HepG2 (cell line): ENCODE data around the gene CPSF7. TPM values are rescaled to one million over a fixed set of nuclear protein-coding genes. Genes with fewer than 3 reads are reported as not detected.

Source experiments
- AGO1 ChIP-seq: fragments of 200-400 bp; formaldehyde crosslinking; IDR thresholded peaks from 2 replicates; pipeline ENCODE4 v1.6.1; 2017; ENCODE audit warnings: mild to moderate bottlenecking, low read depth, low read length, moderate library complexity; ENCODE audit not compliant: poor library complexity, severe bottlenecking
- EHMT2 ChIP-seq: fragments of 200-600 bp; sonication (generic); IDR thresholded peaks from 2 replicates; pipeline ENCODE4 v1.7.0; 2017; ENCODE audit warnings: antibody characterized with exemption, low read depth, low read length, borderline replicate concordance
- HNF4A ChIP-seq: sonication (generic); formaldehyde crosslinking; IDR thresholded peaks from 2 replicates; pipeline ENCODE4 v1.4.0; 2020; ENCODE audit warnings: missing genetic modification reagents
- HOXA3 ChIP-seq: sonication (generic); formaldehyde crosslinking; IDR thresholded peaks from 2 replicates; pipeline ENCODE4 v1.5.0; 2020; ENCODE audit warnings: missing genetic modification reagents
- KDM2A ChIP-seq: sonication (generic); formaldehyde crosslinking; IDR thresholded peaks from 2 replicates; pipeline ENCODE4 v1.4.0; 2020; ENCODE audit warnings: low read depth, missing genetic modification reagents, borderline replicate concordance
- MAZ ChIP-seq, 2 experiments: sonication (generic) in 1 of 2; formaldehyde crosslinking in 1 of 2; IDR thresholded peaks; 2 replicates each; pipeline versions ENCODE4 v1.5.0 to v1.6.1; 2012 to 2020; ENCODE audit warnings: low read depth in 2 of 2, mild to moderate bottlenecking in 2 of 2, borderline replicate concordance in 1 of 2, improper control_type of control experiment in 1 of 2, low read length in 1 of 2, missing genetic modification reagents in 1 of 2, moderate library complexity in 1 of 2
- MTA1 ChIP-seq: sonication (generic); formaldehyde crosslinking; IDR thresholded peaks from 2 replicates; pipeline ENCODE4 v1.4.0; 2020; ENCODE audit warnings: missing genetic modification reagents, mild to moderate bottlenecking, borderline replicate concordance
- PCBP1 ChIP-seq: fragments of 200-400 bp; formaldehyde crosslinking; IDR thresholded peaks from 2 replicates; pipeline ENCODE4 v1.6.1; 2017; ENCODE audit warnings: mild to moderate bottlenecking, low read depth, low read length, borderline replicate concordance
- TEAD3 ChIP-seq: optimal IDR thresholded peaks from 2 replicates; pipeline ENCODE3; 2016; ENCODE audit warnings: borderline replicate concordance
- XRCC5 ChIP-seq: fragments of 200-400 bp; formaldehyde crosslinking; optimal IDR thresholded peaks from 2 replicates; pipeline ENCODE3; 2017; ENCODE audit warnings: mild to moderate bottlenecking, low read length
- ZC3H13 ChIP-seq: sonication (generic); formaldehyde crosslinking; IDR thresholded peaks from 2 replicates; pipeline ENCODE4 v1.8.1; 2023; ENCODE audit warnings: mild to moderate bottlenecking, missing genetic modification reagents, moderate library complexity
- ZNF263 ChIP-seq: sonication (generic); formaldehyde crosslinking; IDR thresholded peaks from 2 replicates; pipeline ENCODE4 v1.4.0; 2020; ENCODE audit warnings: missing genetic modification reagents
- ZNF432 ChIP-seq: sonication (generic); formaldehyde crosslinking; IDR thresholded peaks from 2 replicates; pipeline ENCODE4 v1.5.0; 2020; ENCODE audit warnings: missing genetic modification reagents, mild to moderate bottlenecking, borderline replicate concordance
- ZNF562 ChIP-seq: sonication (generic); formaldehyde crosslinking; IDR thresholded peaks from 2 replicates; pipeline ENCODE4 v1.8.0; 2022; ENCODE audit warnings: missing genetic modification reagents, borderline replicate concordance
- ZNF780A ChIP-seq: sonication (generic); formaldehyde crosslinking; IDR thresholded peaks from 2 replicates; pipeline ENCODE4 v1.8.0; 2022; ENCODE audit warnings: mild to moderate bottlenecking, missing genetic modification reagents, moderate library complexity
- ZNF781 ChIP-seq: sonication (generic); formaldehyde crosslinking; IDR thresholded peaks from 2 replicates; pipeline ENCODE4 v1.5.1; 2020; ENCODE audit warnings: borderline replicate concordance, mild to moderate bottlenecking, missing genetic modification reagents; ENCODE audit errors: not compliant biosample characterization
- ZNF891 ChIP-seq: sonication (generic); formaldehyde crosslinking; IDR thresholded peaks from 2 replicates; pipeline ENCODE4 v1.5.0; 2020; ENCODE audit warnings: mild to moderate bottlenecking, missing genetic modification reagents
- polyA plus RNA-seq, 8 experiments: library from polyadenylated mRNA; depleted of rRNA in 3 of 8; stranded (reverse) in 7 of 8; unstranded in 1 of 8; fragments of >200 nt; fragmentation: Illumina TruSeq in 4 of 8; extraction: Trizol in 4 of 8; gene quantifications; 2 replicates each; pipeline versions ENCODE4 v1.2.1 to v1.2.3, GENCODE V29; 2011 to 2016; ENCODE audit warnings: low read depth in 4 of 8, missing spikeins in 1 of 8, mixed read lengths in 1 of 8; ENCODE audit not compliant: insufficient read depth in 1 of 8
- total RNA-seq, 5 experiments: library from RNA; depleted of rRNA; stranded (reverse); fragments of >200 nt; fragmentation: Illumina TruSeq; extraction: Trizol; gene quantifications; 2 replicates each; pipeline ENCODE4 v1.2.3, GENCODE V29; 2016; ENCODE audit warnings: low read depth in 1 of 5
- TF ChIP-seq, protein P1 (sequence below): sonication (generic); formaldehyde crosslinking; IDR thresholded peaks from 2 replicates; pipeline ENCODE4; 2020; ENCODE audit warnings: missing genetic modification reagents, mild to moderate bottlenecking, borderline replicate concordance
- TF ChIP-seq, protein P2 (sequence below): IDR thresholded peaks from 2 replicates; pipeline ENCODE4 v1.6.1; 2012; ENCODE audit warnings: low read depth, low read length, improper control_type of control experiment
- TF ChIP-seq, protein P3 (sequence below): sonication (generic); formaldehyde crosslinking; IDR thresholded peaks from 2 replicates; pipeline ENCODE4 v1.9.0; 2022; ENCODE audit warnings: missing genetic modification reagents, mild to moderate bottlenecking, borderline replicate concordance
- TF ChIP-seq, protein P4 (sequence below): sonication (generic); formaldehyde crosslinking; IDR thresholded peaks from 2 replicates; pipeline ENCODE4 v1.5.0; 2020; ENCODE audit warnings: missing genetic modification reagents, mild to moderate bottlenecking, borderline replicate concordance

The CPSF7 gene
- total and polyA plus RNA-seq, 2 of the 13 experiments (the other 11 are each of a cell fraction or from before 2014, with no cell fraction given): 34.1 to 36.8 TPM

DNA sequence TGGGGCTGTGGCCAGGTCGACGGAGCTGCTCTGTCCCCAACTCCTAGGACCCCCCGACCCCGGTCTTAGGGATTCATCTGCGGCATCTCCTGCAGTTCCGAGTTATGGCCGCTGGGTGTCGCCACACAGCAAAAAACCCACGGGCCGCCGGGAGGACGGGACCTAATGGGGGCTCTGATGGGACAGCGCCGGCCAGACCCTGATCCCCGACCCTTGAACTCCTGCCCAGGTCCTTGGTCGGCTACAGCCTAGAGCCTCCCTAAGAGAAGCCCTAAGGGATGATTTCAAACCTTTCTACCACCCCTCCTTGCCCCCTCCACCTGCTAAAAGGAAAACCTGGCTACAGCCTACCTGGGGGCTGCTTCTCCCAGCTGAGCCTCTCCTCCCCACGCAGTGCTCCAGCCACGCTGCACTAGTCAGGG is 48.0 kb upstream of the CPSF7 start (continued):
- TF ChIP-seq ZNF891 (CRISPR knock-in tag): 0 out of 2 replicates have a peak, but pooled peaks have one; percentile 31
- no peak for TF ChIP-seq TEAD3 (CRISPR knock-in tag)
- no peak for TF ChIP-seq ZNF432
- TF ChIP-seq ZNF562: no peak
- peak; percentile 67 for TF ChIP-seq KDM2A (CRISPR knock-in tag)
- TF ChIP-seq HNF4A (CRISPR knock-in tag): 0 out of 2 replicates have a peak, but pooled peaks have one; percentile 12
- TF ChIP-seq, protein P1, sequence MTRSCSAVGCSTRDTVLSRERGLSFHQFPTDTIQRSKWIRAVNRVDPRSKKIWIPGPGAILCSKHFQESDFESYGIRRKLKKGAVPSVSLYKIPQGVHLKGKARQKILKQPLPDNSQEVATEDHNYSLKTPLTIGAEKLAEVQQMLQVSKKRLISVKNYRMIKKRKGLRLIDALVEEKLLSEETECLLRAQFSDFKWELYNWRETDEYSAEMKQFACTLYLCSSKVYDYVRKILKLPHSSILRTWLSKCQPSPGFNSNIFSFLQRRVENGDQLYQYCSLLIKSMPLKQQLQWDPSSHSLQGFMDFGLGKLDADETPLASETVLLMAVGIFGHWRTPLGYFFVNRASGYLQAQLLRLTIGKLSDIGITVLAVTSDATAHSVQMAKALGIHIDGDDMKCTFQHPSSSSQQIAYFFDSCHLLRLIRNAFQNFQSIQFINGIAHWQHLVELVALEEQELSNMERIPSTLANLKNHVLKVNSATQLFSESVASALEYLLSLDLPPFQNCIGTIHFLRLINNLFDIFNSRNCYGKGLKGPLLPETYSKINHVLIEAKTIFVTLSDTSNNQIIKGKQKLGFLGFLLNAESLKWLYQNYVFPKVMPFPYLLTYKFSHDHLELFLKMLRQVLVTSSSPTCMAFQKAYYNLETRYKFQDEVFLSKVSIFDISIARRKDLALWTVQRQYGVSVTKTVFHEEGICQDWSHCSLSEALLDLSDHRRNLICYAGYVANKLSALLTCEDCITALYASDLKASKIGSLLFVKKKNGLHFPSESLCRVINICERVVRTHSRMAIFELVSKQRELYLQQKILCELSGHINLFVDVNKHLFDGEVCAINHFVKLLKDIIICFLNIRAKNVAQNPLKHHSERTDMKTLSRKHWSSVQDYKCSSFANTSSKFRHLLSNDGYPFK (CRISPR knock-in tag): no peak
- TF ChIP-seq ZNF780A: no peak
- no peak for TF ChIP-seq ZC3H13 (CRISPR knock-in tag)
- no peak for TF ChIP-seq MAZ (IDR thresholded peaks at IDR 0.05; ENCODE audit: borderline replicate concordance, low read depth, low read length)
- TF ChIP-seq MAZ (CRISPR knock-in tag; IDR thresholded peaks at IDR 0.05; ENCODE audit: low read depth): 0 out of 2 replicates have a peak, but pooled peaks have one; percentile 20
- peak; percentile 70 for TF ChIP-seq ZNF263 (CRISPR knock-in tag)
- peak; percentile 39 for TF ChIP-seq AGO1
- no peak for TF ChIP-seq EHMT2
- TF ChIP-seq HOXA3 (CRISPR knock-in tag): peak; percentile 16; the same call in 1 of the 2 replicates
- TF ChIP-seq, protein P2, sequence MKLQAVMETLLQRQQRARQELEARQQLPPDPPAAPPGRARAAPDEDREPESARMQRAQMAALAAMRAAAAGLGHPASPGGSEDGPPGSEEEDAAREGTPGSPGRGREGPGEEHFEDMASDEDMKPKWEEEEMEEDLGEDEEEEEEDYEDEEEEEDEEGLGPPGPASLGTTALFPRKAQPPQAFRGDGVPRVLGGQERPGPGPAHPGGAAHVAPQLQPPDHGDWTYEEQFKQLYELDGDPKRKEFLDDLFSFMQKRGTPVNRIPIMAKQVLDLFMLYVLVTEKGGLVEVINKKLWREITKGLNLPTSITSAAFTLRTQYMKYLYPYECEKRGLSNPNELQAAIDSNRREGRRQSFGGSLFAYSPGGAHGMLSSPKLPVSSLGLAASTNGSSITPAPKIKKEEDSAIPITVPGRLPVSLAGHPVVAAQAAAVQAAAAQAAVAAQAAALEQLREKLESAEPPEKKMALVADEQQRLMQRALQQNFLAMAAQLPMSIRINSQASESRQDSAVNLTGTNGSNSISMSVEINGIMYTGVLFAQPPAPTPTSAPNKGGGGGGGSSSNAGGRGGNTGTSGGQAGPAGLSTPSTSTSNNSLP: no peak
- TF ChIP-seq ZNF781 (CRISPR knock-in tag): no peak
- TF ChIP-seq XRCC5: peak; percentile 32
- TF ChIP-seq, protein P3, sequence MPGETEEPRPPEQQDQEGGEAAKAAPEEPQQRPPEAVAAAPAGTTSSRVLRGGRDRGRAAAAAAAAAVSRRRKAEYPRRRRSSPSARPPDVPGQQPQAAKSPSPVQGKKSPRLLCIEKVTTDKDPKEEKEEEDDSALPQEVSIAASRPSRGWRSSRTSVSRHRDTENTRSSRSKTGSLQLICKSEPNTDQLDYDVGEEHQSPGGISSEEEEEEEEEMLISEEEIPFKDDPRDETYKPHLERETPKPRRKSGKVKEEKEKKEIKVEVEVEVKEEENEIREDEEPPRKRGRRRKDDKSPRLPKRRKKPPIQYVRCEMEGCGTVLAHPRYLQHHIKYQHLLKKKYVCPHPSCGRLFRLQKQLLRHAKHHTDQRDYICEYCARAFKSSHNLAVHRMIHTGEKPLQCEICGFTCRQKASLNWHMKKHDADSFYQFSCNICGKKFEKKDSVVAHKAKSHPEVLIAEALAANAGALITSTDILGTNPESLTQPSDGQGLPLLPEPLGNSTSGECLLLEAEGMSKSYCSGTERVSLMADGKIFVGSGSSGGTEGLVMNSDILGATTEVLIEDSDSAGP: peak; percentile 47; the same call in 1 of the 2 replicates
- TF ChIP-seq MTA1 (CRISPR knock-in tag): 0 out of 2 replicates have a peak, but pooled peaks have one; percentile 31
- TF ChIP-seq, protein P4, sequence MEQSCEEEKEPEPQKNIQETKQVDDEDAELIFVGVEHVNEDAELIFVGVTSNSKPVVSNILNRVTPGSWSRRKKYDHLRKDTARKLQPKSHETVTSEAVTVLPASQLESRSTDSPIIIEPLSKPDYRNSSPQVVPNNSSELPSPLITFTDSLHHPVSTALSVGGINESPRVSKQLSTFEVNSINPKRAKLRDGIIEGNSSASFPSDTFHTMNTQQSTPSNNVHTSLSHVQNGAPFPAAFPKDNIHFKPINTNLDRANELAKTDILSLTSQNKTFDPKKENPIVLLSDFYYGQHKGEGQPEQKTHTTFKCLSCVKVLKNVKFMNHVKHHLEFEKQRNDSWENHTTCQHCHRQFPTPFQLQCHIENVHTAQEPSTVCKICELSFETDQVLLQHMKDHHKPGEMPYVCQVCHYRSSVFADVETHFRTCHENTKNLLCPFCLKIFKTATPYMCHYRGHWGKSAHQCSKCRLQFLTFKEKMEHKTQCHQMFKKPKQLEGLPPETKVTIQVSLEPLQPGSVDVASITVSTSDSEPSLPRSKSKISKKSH (CRISPR knock-in tag): peak; percentile 38; the same call in 1 of the 2 replicates
- TF ChIP-seq PCBP1: 0 out of 2 replicates have a peak, but pooled peaks have one; percentile 31
